ENCODE data around the gene ZBTB20.

DNA sequence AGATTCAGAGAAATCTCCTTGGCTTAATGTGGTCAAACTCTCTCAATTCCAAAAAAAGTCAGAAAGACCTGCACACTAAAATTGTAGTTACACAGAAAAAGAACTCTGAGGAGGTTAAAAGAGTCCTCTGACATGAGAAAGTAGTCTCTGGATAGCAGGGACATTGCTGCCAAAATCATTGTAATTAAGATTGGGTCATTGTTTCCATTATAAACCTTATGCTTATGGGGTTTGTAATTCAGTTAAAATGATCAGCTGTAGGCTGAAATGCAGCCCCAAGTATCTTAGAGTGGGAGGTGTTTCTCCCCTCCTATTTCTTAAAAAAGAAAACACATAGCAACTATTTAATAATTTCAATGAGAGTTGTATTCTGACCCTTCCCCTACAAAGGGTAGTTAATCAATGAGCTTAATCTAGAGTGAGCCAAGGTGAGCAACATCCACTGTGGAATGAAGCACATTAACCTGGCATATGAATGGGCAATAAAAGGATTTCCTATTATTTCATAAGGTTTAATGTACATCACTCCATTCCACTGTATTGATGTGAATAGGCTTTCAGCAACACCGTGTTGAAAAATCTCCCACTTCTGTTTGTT lies 446.4 kb downstream of the ZBTB20 start:
- no peak for TF ChIP-seq CTCF (IDR thresholded peaks at IDR 0.05; ENCODE audit: low read depth, low read length, poor library complexity, severe bottlenecking)
- no peak for TF ChIP-seq EZH2phosphoT487 (IDR thresholded peaks at IDR 0.05; ENCODE audit: borderline replicate concordance, low read length)
